ENCODE measurements around the gene USP3.

The USP3 gene

GRCh38 chr15:63499175-63499549 lies 5.2 kb upstream of the USP3 start:
- DNase-seq = no peak

GRCh38 chr15:63499611-63500010 lies 4.8 kb upstream of the USP3 start:
- no peak for DNase-seq

- DNase-seq = no peak
These were observed 3.8 kb upstream of the USP3 start for GRCh38 chr15:63500265-63501250.

GRCh38 chr15:63501256-63502089 lies 2.9 kb upstream of the USP3 start:
- no peak for DNase-seq

- DNase-seq = no peak
These were observed 2.1 kb upstream of the USP3 start for GRCh38 chr15:63502137-63502766.

GRCh38 chr15:63502843-63503738 lies 1.3 kb upstream of the USP3 start:
- DNase-seq = no peak

- no peak for DNase-seq
These were observed 600 bp upstream of the USP3 start for GRCh38 chr15:63503739-63504246.

GRCh38 chr15:63504979-63505841 lies 817 bp downstream of the USP3 start:
- no peak for DNase-seq

- no peak for DNase-seq
These were observed 1.4 kb downstream of the USP3 start for GRCh38 chr15:63505842-63506222.

- DNase-seq = no peak
These were observed 2.2 kb downstream of the USP3 start for GRCh38 chr15:63506537-63507035.

GRCh38 chr15:63507878-63508818 lies 3.8 kb downstream of the USP3 start:
- no peak for DNase-seq

GRCh38 chr15:63509056-63509954 lies 4.9 kb downstream of the USP3 start:
- no peak for DNase-seq

GRCh38 chr15:63509955-63510940 lies 5.9 kb downstream of the USP3 start:
- DNase-seq = no peak

GRCh38 chr15:63512148-63512547 lies 7.8 kb downstream of the USP3 start:
- no peak for DNase-seq

GRCh38 chr15:63513271-63513670 lies 8.9 kb downstream of the USP3 start:
- no peak for DNase-seq

GRCh38 chr15:63513728-63514127 lies 9.3 kb downstream of the USP3 start:
- no peak for DNase-seq

- no peak for DNase-seq
These were observed 10.1 kb downstream of the USP3 start for GRCh38 chr15:63514531-63514943.

Data from NCI-H187 (cell line).